T-helper 1 cell treated with Interleukin-12 subunit alpha and Interleukin-12 subunit beta and Interleukin-4 antibody, amounts not matched to agents 30 ng/mL and 1 ng/mL, for 36 hours (primary cell): ENCODE data around the gene KAT5. TPM values are rescaled to one million over a fixed set of nuclear protein-coding genes. Genes with fewer than 3 reads are reported as not detected.
"Not testable (repeated sequence)": the region's sequence is repeated elsewhere in the genome, so short reads cannot be mapped to it uniquely, and the experiment has no call there.

ENCODE experiments used
- intact Hi-C: fragments of 100-400 bp; cut with micrococcal nuclease; formaldehyde crosslinking; loops from one replicate; pipeline ENCODE4 v1.15.1; 2024
- total RNA-seq: library from RNA; stranded (reverse); gene quantifications from 2 replicates; pipeline ENCODE4 v1.2.3, GENCODE V29; 2022

Gene KAT5
- total RNA-seq, 1 donor from 2014 or later, result 83.5 TPM

GRCh38 chr11:65708451-65708850 lies 3.6 kb upstream of the KAT5 start:
- intact Hi-C loops, result no loop called here

DNA sequence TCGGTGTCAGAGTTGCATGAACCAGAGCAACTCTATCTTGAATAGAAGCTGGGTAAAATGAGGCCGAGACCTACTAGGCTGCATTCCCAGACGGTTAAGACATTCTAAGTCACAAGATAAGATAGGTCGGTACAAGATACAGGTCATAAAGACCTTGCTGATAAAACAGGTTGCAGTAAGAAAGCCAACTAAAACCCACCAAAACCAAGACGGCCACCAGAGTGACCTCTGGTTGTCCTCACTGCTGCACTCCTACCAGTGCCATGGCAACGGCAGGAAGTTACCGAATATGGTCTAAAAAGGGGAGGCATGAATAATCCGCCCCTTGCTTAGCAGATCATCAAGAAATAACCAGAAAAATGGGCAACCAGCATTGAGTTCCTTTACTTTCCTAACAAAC lies 2.4 kb upstream of the KAT5 start:
- intact Hi-C loops, result no loop called here

- intact Hi-C loops, result no loop called here
Measured at GRCh38 chr11:65710421-65710820, 1.6 kb upstream of the KAT5 start.

GRCh38 chr11:65712633-65713076 lies 603 bp downstream of the KAT5 start:
- intact Hi-C loops, result loop anchor here (1.0 to 2.0 kb wide), 12 partner anchors 8 to 340 kb away; partner anchors contain the start of genes AP5B1, BANF1, EIF1AD and FIBP

GRCh38 chr11:65713212-65713969 lies 1.3 kb downstream of the KAT5 start:
- intact Hi-C loops, result loop anchor here (2.0 kb wide), 3 partner anchors 75 to 339 kb away; partner anchors contain the start of genes SF3B2, SIPA1 and ZNRD2

- intact Hi-C loops, result no loop called here
Measured at GRCh38 chr11:65714433-65714832, 2.4 kb downstream of the KAT5 start.

DNA sequence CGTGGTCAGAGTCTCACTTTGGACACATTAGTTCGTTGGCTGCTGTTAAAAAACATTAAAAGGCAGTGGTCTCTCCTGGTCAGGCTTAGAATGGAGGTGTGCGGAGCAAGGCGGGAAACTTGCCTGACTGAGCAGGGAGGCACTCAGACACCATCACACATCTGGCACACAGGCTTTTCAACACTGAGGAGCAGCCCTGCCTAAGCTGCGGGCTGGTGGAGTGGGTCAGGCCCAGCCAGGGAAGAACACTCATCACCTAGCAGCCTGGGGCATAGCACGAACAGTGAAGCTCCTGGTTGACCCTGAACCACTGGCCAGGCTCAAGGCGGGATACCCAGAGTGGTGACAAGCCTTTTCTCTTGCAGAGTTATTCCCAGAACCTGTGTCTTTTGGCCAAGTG lies 4.2 kb downstream of the KAT5 start:
- intact Hi-C loops, result no loop called here

GRCh38 chr11:65716774-65717405 lies 4.8 kb downstream of the KAT5 start:
- intact Hi-C loops, result no loop called here

- intact Hi-C loops, result no loop called here
Measured at GRCh38 chr11:65717906-65718305, 5.9 kb downstream of the KAT5 start.

DNA sequence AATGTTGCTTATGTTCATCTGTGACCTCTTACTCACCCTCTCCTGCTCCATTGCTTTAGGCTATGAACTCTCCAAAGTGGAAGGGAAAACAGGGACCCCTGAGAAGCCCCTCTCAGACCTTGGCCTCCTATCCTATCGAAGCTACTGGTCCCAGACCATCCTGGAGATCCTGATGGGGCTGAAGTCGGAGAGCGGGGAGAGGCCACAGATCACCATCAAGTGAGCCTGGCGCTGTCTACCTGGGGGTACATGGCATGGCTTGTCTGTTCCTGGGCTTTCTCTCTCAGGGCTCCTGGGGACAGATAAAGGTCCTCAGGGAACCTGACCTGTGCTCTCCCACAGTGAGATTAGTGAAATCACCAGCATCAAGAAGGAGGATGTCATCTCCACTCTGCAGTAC lies 6.5 kb downstream of the KAT5 start:
- intact Hi-C loops, result no loop called here

GRCh38 chr11:65718964-65719492 lies 7.0 kb downstream of the KAT5 start:
- intact Hi-C loops, result no loop called here

DNA sequence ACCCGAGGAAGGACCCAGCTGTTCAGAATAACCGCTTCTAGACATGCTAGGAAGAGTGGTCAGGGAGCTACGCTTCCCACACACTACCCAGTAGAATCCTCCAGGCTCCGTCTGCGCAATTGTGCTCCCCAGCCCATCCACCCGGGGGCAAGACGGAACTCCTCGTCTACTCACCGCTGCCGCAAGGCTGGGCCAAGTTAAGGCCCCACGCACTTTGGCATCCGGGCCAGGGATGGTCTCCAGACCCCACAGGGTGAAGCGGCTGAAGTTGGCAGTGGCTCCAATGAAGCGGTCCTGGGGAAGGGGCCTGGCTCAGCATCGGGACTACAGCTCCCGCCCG lies 7.8 kb downstream of the KAT5 start:
- intact Hi-C loops, result loop anchor here (1.0 kb wide), 5 partner anchors 8 to 332 kb away; partner anchors contain the start of genes BANF1, CFL1, EIF1AD and FOSL1

GRCh38 chr11:65720211-65720934 lies 8.3 kb downstream of the KAT5 start, which contains the start of gene RNASEH2C:
TSS of gene RNASEH2C (minus strand) at chr11:65720798. CDS start at chr11:65720758, 40 bp downstream.
- intact Hi-C loops, result loop anchor here (1.0 kb wide), 5 partner anchors 8 to 332 kb away; partner anchors contain the start of genes BANF1, CFL1, EIF1AD and FOSL1

DNA sequence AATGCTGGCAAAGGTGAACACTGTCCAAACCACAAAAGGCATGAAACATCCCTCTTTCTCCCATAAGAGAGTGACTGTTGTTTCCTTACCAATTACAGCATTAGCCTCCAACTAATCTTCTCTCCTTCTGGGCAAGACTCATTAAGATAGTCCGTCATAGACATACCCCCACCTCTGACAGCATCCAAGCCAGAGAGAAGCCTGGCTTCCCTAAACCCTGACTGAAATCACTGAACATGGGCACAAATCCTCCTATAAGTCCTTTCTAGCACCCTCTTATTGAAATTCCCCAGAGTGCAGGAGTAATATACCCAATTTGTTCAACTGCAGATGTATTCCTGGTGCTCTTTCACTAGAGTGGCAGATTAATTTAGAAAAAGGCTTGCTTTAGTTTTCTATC lies 10.2 kb downstream of the KAT5 start:
- intact Hi-C loops, result no loop called here

GRCh38 chr11:65726660-65727059 lies 14.6 kb downstream of the KAT5 start:
- intact Hi-C loops, result no loop called here

GRCh38 chr11:65727865-65728264 lies 15.8 kb downstream of the KAT5 start:
- intact Hi-C loops, result no loop called here

- intact Hi-C loops, result no loop called here
Measured at GRCh38 chr11:65730461-65730860, 18.4 kb downstream of the KAT5 start.

DNA sequence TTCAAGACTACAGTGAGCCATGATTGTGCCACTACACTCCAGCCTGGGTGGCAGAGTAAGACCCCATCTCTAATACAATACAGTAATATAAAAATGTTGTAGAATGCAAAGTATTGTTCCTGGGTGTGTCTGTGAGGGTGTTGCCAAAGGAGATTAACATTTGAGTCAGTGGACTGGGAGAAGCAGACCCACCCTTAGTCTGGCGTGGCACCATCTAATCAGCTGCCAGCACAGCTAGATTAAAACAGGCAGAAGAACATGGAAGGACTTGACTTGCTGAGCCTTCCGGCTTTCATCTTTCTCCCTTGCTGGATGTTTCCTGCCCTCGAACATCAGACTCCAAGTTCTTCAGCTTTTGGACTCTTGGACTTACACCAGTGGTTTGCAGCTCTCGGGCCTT lies 23.1 kb downstream of the KAT5 start:
- intact Hi-C loops, result not testable (repeated sequence)

DNA sequence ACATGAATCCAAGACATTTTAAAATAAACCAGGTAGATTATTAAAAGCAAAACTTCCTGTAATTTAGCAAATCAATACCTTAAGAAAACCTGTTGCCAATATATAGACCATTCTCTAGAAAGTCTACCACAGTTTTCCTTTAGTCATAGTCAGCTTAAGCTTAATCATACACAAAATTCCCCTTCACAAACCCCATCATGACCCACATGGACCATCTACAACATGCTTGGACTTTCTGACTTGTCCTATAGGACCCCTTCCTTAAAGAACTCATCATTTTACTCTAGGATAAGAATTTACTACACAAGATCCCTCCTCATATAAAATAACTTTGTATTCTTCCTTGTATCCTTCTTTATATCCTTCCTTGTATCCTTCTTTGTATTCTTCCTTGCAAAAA lies 24.8 kb downstream of the KAT5 start:
- intact Hi-C loops, result no loop called here

DNA sequence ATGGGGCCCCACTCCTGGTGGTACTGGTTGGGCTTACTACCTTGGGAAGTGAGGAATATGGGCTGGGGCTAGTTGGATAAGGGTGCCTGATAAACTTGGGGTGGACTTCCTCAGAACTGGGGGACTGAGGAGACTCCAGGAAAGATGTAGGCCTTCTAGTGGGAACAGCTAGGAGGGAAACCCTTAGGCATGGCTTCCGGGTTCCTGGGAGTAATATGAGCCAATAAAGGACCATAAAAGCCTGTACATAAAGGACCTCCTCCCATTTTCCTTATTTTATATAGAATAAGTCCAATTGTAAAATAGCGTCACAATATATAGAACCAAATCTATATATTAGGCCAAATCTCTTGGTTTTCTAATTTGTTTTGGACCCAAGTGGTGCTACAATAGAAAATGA lies 27.0 kb downstream of the KAT5 start:
- intact Hi-C loops, result no loop called here

DNA sequence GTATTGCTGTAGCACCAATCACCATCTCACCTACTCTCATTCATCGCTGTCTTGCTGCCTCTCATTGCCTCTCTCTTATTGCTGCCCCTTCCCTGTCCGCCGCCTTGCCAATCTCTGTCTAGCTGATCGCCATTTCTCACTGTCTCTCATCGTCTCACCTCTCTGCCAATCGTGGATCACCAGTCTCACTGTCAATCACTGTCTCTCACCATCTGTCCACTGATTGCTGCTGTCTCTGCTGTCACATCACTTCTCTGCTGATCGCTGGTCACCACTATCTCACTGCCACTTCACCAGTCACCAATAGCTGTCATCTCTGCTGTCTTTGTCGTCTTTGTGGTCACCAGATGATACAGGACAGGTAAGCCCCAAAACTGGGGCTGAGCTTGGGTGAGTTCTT lies 29.1 kb downstream of the KAT5 start:
- intact Hi-C loops, result no loop called here

DNA sequence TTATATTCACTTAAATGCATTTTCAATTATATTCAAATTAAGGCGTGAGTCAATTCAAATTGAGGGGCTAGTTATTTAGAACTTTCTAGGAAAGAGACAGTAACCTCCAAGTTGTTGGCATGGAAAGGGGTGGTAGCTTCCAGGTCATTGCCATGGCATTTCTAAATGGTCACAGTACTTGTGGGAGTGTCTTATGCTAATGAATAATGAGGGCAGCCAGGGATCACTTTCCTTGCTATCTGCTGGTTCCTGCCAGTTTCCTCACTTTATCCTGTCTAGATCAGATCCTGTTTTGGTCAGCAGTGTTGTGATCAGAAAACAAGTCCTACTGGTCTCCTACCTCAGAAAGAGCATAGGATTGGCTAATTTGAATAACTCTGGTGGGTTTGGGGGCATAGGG lies 30.3 kb downstream of the KAT5 start:
- intact Hi-C loops, result no loop called here
